Measurements from ENCODE around the gene CEP104.

CEP104 gene

DNA sequence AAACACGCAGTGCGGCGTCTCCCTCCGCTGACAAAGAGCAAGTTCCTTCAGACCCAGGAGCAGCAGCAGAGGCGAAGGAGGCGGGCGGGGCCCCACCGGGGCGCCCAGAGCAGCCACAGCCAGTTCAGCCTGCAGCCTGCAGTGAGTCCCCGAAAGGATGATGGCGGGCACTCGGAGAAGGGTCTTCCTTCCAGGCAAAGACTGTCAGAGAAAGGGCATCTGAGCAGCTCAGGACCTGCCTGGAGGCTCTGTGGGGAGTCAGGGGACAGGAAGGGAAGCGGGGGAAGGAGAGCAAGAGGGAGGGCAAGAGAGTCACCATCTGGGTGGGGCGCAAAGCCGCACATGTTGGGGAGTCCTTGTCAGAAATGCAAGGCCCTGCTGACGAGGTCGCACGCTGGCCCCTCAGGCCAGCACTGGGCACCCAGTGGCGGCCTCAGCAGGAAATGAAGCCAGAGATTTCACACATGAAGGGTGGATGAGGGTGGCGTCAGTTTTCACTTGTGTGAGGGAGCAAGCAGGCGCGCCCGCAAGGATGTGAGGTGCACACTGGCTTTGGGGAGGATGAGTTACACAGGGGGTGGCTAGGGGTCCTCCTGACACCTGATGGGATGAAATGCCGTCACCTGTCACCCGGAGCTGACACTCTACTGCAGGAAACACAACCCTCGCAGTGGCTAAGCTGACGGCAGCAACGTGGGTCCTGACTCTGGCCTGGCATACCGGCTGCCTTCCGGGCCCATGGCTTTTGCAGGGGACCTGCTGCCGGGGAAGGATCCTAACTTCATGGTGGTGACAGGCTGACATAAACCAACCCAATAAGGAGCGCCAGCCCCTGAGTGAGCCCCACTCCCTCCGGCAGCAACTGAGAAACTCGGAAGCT is 67.3 kb downstream of the CEP104 start:
- Mint-ChIP-seq H3K9me3 (no peaks in the 10 kb centered on the region), H3K27ac (no peak overlapping the region), H3K4me3 (no peak overlapping the region), H3K27me3 (no peaks in the 10 kb centered on the region), H3K4me1 (peaks cover 39% of the 10 kb centered on the region), H3K36me3 (peaks cover 3% of the 10 kb centered on the region)

DNA sequence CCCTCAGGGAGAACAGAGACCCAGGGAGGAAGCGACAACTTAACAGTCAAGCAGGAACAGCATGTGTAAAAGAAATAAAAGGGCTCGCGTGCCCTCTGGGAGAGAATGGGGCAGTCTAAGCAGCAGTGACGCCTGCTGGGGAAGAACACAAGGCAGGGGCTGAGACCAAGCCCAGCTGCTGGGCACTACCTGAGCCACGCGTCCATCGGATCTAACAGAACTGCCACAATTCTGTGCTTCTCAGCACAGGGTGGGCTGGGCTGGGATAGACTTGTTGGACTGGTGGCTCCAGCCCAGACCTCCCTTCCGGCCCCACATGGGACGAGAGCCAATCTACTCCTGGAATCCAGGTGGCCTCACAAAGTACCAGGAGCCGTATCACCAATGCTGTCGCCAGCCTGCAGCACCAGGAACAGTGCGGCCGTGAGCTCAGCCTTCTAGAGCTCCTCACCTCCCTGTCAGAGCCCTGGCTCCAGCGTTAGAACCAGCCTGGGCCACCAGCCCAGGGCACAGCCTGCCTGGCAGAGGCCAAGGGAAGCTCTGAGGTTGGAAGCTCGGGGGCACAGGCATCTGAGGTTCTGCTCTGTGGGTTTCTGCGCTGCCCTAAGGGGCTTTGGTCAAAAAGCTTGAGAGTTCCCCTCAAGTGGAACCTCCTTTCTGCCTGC is 68.1 kb downstream of the CEP104 start:
- Mint-ChIP-seq H3K9me3 (no peaks in the 10 kb centered on the region), H3K4me1 (peaks cover 31% of the 10 kb centered on the region), H3K4me3 (no peak overlapping the region), H3K27me3 (no peaks in the 10 kb centered on the region), H3K27ac (no peak overlapping the region), H3K36me3 (peaks cover 4% of the 10 kb centered on the region)

DNA sequence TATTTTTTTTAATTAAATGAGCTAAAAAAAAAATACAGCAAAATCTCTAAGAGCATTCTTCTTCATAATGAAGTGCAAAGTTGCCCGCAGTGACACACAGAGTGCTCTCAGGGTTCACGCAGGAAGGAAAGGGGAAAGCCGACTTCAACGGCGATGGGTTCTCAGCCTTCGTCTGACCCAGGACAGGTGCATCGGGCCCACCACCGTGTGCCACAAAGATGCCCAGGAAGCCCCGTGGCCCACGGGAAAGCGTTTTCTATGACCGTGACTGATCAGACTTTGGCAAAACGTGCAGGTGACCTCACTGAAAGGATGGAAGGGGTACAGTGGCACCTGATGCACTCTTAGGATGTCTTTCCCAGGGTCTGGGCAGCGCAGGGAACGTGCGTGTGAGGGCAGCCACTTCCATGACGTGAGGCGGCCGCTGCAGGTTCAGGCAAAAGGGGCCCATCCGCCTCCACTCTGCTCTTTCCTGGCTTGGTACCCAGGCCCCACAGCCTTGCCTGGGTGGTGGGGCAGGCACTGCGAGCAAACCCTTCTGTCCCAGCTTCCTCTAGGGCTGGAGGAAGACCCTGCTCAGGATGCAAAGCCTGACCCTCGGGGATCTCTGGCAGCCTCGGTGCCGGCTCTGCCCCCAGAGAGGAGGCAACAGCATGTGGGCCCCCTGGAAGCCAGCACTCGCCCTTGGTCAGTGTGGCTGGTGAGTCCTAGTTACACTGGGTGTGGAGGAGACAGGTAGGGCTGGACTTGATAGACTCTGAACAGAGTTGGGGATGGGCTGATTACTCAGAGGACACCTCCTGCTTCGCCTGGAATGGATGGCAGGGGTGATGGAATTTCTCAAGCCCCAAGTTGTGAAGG is 69.0 kb downstream of the CEP104 start:
- no peak overlapping the region for H3K4me3 Mint-ChIP-seq
- no peaks in the 10 kb centered on the region for H3K27me3 Mint-ChIP-seq
- no peaks in the 10 kb centered on the region for H3K9me3 Mint-ChIP-seq
- peaks cover 4% of the 10 kb centered on the region for H3K36me3 Mint-ChIP-seq
- H3K4me1 Mint-ChIP-seq, result peaks cover 22% of the 10 kb centered on the region
- H3K27ac Mint-ChIP-seq, result peak overlapping the region; percentile 23

DNA sequence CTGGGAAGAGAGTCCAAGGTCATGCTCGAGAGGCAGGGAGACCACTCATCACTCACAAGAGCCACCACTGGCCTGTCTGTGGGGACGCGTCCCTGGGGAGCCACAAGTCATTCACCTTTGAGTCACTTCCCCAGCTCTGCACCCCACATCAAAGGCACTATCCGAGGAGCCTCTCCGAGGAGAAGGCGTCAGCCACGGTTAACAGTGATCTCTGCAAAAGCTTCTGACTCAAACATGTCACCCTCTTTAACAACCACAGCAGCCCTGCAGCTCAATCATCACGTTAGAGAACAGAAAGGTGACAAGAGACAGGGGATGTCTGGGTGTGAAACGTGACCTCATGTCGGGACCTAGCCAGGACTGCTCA is 69.7 kb downstream of the CEP104 start:
- Mint-ChIP-seq H3K4me1 (peaks cover 16% of the 10 kb centered on the region), H3K27ac (no peak overlapping the region), H3K9me3 (no peaks in the 10 kb centered on the region), H3K36me3 (peaks cover 4% of the 10 kb centered on the region), H3K27me3 (no peaks in the 10 kb centered on the region), H3K4me3 (no peak overlapping the region)

DNA sequence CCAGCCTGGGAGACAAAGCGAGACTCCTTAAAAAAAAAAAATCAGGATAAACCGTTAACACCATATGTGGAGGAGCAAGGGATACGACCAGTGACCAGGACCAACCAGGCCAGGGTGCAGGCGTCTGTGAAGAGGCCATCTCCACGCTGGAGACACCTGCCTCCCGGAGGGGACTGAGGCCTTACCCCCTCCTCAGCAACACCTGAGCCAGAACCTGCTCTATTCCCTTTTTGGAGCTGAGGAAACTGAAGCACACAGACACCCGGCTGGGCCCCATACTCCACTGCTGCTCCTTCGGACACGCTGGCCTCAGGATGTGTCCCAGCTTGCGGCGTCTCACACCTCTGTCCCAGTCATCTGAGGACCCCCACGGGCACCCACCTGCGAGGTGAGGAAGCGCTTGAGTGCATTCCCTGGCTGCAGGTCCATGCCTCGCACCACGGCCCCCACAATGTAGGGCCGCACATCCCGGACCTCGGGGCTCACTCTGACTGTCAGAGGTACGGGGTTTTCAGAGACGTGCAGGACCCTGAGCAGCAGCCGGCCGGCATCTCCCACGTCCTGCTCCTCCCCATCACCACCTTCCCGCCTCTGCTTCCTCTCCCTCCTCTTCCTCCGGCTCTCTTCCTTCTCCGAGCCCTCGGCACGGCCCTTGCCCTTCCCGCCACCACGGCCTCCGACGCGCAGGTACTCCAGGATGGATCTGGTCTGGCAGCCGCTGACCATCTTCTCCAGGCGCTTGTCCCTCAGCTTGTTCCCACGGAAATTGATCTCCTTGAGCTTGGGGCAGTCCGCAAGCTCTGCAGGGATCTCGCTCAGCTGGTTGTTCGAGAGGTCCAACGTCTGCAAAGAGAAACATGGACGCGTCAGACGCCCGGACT is 70.3 kb downstream of the CEP104 start:
- Mint-ChIP-seq H3K4me1 (peaks cover 12% of the 10 kb centered on the region), H3K36me3 (peaks cover 4% of the 10 kb centered on the region), H3K27me3 (no peaks in the 10 kb centered on the region), H3K9me3 (no peaks in the 10 kb centered on the region), H3K27ac (no peak overlapping the region), H3K4me3 (no peak overlapping the region)

DNA sequence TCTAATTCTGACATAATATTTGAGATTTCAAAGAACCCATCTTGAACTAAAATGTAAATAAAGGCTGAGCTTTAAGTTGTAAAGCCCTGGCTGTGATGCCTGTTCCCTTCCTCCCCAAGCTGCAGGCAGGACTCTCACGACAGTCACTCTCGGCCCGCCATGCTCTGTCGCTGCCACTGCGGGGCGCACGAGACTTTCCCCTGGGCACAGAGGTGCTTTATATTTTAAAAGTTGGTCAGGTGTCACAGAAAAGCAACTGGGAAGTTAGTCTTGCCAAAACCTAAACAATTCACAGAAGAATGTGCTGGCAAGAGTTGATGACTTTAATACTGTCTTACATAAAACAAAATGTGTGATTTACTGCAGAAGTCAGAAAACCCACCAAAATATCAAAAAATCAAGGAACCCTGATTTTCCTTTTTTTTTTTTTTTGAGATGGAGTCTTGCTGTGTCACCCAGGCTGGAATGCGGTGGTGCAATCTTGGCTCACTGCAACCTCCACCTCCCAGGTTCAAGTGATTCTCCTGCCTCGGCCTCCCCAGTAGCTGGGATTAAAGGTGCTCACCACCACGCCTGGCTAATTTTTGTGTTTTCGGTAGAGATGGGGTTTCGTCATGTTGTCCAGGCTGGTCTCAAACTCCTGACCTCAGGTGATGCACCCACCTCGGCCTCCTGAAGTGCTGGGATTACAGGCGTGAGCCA is 71.4 kb downstream of the CEP104 start:
- Mint-ChIP-seq H3K27me3 (no peaks in the 10 kb centered on the region), H3K9me3 (no peaks in the 10 kb centered on the region)

DNA sequence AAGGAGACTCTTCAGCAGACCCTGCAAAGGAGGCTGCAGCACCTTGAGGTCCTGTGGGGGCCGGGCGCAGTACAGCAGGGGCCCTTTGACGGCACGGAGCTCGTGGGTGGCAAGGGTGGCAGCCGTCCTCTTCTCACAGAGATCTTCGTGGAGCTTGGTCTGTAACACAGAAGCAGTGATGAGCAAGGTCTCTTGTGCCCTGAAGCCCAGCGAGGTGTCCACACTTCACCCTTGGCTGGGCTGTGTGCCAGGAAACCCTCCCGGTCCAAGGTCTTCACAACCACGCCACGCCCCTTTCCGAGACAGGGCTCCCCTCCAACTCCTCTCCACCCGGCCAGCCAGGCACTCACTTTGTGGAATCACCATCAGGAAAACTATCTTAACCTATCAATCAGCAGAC is 72.0 kb downstream of the CEP104 start:
- H3K4me3 Mint-ChIP-seq, result no peak overlapping the region
- H3K36me3 Mint-ChIP-seq, result peaks cover 8% of the 10 kb centered on the region
- no peaks in the 10 kb centered on the region for H3K27me3 Mint-ChIP-seq
- H3K9me3 Mint-ChIP-seq, result no peaks in the 10 kb centered on the region
- peak overlapping the region; percentile 51 for H3K27ac Mint-ChIP-seq
- peaks cover 12% of the 10 kb centered on the region for H3K4me1 Mint-ChIP-seq

More for the DNA sequence above, 71.4 kb downstream of the CEP104 start:
- H3K27ac Mint-ChIP-seq, result peak overlapping the region; percentile 51
- peaks cover 12% of the 10 kb centered on the region for H3K4me1 Mint-ChIP-seq
- no peak overlapping the region for H3K4me3 Mint-ChIP-seq
- H3K36me3 Mint-ChIP-seq, result peaks cover 4% of the 10 kb centered on the region

DNA sequence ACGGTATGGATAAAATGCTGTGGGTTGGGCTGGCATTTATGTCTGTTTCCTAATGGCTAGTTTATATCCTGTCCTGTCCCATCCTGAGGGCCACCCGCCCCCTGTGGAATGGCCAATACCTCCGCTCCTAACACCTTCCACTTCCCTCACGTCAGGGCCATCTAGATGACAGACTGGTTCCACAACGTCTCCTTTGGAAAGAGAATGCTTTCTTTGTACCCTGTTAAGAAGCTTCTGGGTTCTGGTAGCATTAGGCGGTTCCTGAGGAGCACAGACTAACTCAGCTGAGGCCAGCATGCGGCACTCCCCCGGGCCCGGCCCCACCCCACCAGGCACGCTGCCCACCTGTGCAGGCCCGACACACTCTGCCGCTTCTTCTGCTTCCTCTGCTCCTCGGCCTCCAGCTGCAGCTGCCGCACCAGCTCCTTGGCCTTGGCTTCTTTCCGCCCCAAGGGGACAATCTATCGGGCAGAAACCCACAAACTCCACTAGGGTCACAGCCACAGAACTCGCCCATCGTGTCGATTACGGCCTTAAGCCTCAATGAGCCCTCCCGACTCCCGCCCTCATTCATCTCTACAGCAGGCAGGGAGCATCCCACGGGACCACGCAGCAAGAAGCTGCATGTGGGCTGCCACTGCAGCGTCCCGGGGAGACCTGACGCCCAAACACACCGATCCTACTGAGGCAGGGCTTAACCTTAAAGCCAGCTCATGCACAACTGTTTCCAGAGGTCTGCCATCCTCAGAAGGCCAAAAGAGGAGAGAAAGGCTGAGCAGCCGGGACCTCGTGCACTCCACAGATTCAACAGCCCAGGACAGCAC is 73.1 kb downstream of the CEP104 start:
- Mint-ChIP-seq H3K27me3 (no peaks in the 10 kb centered on the region), H3K4me1 (peaks cover 8% of the 10 kb centered on the region), H3K27ac (no peak overlapping the region), H3K36me3 (peaks cover 11% of the 10 kb centered on the region), H3K9me3 (no peaks in the 10 kb centered on the region), H3K4me3 (no peak overlapping the region)

DNA sequence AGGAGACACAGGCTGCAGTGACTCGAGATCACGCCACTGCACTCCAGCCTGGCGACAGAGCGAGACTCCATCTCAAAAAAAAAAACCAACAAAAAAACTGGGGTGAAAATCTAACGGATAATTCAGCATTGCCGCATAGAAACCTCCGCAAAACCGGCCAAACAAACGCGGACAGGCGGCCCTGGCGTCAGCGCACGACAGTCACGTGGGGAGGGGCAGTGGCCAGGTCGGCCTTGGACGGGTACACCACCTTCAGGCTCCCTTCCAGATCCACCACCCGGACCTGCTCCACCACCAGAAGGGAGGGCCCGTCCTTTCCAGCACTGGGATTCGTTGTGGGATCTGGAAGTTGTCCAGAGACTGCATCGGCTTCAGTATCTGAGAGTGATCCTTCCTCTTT is 76.1 kb downstream of the CEP104 start:
- Mint-ChIP-seq H3K4me3 (no peak overlapping the region), H3K4me1 (no peaks in the 10 kb centered on the region), H3K36me3 (peaks cover 11% of the 10 kb centered on the region), H3K27me3 (no peaks in the 10 kb centered on the region), H3K9me3 (no peaks in the 10 kb centered on the region), H3K27ac (no peak overlapping the region)

DNA sequence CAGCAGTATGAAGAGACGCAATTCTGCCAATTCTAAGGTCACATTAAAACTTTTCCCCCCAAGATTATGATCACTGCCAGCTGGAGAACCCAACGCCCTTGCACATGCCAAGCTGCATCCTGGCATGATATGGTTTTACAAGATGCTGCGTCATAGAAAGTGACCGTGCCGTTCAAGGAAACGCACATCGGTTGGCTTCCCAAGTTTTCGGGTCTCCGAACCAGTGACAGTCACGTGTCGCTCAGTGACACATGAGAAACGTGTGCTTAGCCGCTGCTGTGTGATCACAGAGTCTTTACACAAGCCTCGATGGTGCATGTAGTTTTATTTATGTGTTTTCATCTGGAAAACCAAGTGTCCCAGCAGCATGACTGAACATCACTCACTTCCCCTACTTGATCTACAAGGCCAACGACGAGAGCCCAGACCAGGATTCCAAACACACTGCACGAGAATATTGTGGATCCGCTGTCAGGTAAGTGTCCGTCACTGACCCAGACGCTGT is 77.0 kb downstream of the CEP104 start:
- H3K4me3 Mint-ChIP-seq, result no peak overlapping the region
- H3K27me3 Mint-ChIP-seq, result no peaks in the 10 kb centered on the region
- H3K4me1 Mint-ChIP-seq, result no peaks in the 10 kb centered on the region
- peaks cover 8% of the 10 kb centered on the region for H3K36me3 Mint-ChIP-seq
- H3K9me3 Mint-ChIP-seq, result no peaks in the 10 kb centered on the region
- H3K27ac Mint-ChIP-seq, result no peak overlapping the region

DNA sequence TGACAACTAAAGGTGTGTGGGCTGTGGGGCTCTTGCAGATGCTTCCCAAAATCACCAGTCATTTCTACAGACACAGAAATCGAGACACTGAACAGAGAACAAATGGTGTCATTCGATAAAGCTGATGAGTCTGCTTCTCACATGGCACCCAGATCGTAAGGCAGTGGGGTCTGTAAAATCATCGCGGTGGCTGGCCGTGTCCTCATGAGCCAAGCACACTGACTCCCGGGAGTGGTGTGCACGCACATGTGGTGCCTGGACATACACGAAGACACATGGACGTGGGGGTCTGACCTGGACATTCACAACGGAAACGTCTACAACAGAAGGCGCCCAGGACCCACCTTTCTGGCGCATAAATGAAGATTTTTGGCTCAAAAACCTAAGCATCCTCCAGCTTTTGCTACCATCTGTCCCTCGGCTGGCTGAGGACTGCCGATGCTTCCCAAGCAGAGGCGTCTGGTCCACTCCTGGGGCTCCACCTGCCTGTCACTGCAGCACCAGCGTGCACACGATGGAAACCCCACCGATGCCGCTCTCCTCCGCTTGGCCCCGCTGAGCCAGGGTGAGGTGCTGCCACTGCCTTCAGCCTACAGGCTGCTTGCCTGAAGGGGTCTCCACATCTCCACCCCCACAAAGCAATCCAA is 77.6 kb downstream of the CEP104 start:
- no peaks in the 10 kb centered on the region for H3K9me3 Mint-ChIP-seq
- H3K36me3 Mint-ChIP-seq, result peaks cover 8% of the 10 kb centered on the region
- H3K4me3 Mint-ChIP-seq, result no peak overlapping the region
- H3K27me3 Mint-ChIP-seq, result no peaks in the 10 kb centered on the region
- no peaks in the 10 kb centered on the region for H3K4me1 Mint-ChIP-seq
- no peak overlapping the region for H3K27ac Mint-ChIP-seq

DNA sequence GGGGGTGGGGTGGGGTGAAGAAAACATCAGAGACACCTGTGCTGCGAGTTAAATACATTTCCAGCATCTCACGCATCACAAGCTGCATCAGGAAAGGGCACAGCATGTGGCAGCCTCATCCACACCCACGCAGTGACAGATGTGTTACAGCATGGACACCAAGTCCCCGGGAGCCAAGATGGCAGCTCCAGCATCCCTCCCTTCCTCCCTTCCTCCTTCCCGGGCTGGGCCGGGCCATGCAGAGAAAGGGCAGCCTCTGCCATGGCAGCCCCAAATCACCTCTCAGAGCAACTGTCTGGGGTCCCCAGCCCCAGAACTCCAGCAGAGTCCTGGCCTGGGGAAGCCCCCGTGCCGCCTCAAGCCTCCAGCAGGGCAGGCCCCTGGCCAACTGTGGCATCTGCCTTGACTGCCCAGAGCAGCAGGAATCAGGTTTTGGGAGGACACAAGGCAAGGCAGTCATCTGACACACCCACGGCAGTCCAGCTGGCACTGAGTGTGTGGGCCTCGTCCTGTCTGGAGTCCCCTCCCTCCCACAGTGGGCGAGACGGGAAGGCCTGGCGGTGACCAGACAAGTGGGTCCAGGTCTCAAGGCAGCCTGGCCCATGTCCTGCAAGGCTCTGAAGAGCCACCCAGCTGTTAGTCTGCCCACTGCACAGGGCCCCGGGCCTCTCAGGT is 78.3 kb downstream of the CEP104 start:
- Mint-ChIP-seq H3K4me1 (no peaks in the 10 kb centered on the region), H3K9me3 (no peaks in the 10 kb centered on the region), H3K27ac (no peak overlapping the region), H3K36me3 (peaks cover 6% of the 10 kb centered on the region), H3K4me3 (no peak overlapping the region), H3K27me3 (no peaks in the 10 kb centered on the region)

Measured in activated naive CD4-positive, alpha-beta T cell treated with anti-CD3 and anti-CD28 coated beads, Interleukin-2, amount 50 U/mL, for 24 hours (primary cell).